Measurements from ENCODE around the gene KRT77.

GRCh38 chr12:52669426-52669825 is 33.9 kb downstream of the KRT77 start:
- TF ChIP-seq, protein P1, sequence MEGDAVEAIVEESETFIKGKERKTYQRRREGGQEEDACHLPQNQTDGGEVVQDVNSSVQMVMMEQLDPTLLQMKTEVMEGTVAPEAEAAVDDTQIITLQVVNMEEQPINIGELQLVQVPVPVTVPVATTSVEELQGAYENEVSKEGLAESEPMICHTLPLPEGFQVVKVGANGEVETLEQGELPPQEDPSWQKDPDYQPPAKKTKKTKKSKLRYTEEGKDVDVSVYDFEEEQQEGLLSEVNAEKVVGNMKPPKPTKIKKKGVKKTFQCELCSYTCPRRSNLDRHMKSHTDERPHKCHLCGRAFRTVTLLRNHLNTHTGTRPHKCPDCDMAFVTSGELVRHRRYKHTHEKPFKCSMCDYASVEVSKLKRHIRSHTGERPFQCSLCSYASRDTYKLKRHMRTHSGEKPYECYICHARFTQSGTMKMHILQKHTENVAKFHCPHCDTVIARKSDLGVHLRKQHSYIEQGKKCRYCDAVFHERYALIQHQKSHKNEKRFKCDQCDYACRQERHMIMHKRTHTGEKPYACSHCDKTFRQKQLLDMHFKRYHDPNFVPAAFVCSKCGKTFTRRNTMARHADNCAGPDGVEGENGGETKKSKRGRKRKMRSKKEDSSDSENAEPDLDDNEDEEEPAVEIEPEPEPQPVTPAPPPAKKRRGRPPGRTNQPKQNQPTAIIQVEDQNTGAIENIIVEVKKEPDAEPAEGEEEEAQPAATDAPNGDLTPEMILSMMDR (conservative IDR thresholded peaks at IDR 0.05 in 1 of 2, IDR thresholded peaks at IDR 0.05 in 1 of 2; ENCODE audit: low read depth in 1 of 2, low read length in 2 of 2): no peak
- no peak for TF ChIP-seq EZH2 (IDR thresholded peaks at IDR 0.05; ENCODE audit: low read length, missing control alignments)
